GM12878 (cell line): Measurements from ENCODE around the gene DENND1A. TPM values are rescaled to one million over a fixed set of nuclear protein-coding genes. Genes with fewer than 3 reads are reported as not detected.

Experiments used
- ATAC-seq: fragments of 200-7000 bp; cut with Tn5 transposase; 3 replicates; pipeline ENCODE4 v1.9.1; 2020; ENCODE audit warnings: mild to moderate bottlenecking, moderate library complexity
- BruUV-seq: library from RNA; stranded (reverse); fragments of 400-500 nt; replicated peaks from 2 replicates; lab custom pipeline; 2021; lab: Mats Ljungman, UMichigan
- CTCF ChIA-PET: fragments of 300-600 bp; sonication (Branson Sonifier 250); formaldehyde crosslinking; extraction: SDS; loops from one replicate; lab custom pipeline; 2021; ENCODE audit warnings: inconsistent platforms; lab: Yijun Ruan, JAX
- POLR2A ChIA-PET: fragments of 350-600 bp; formaldehyde crosslinking; extraction: SDS; loops from one replicate; lab custom pipeline; 2021; ENCODE audit warnings: inconsistent platforms; lab: Charles Lee
- RAD21 ChIA-PET: fragments of 300-600 bp; sonication (Branson Sonifier 250); formaldehyde crosslinking; loops from one replicate; lab custom pipeline; 2023; ENCODE audit warnings: antibody characterized with exemption; ENCODE audit not compliant: unreplicated experiment; lab: Charles Lee
- SMC1A ChIA-PET: fragments of 300-600 bp; sonication (Branson Sonifier 250); formaldehyde crosslinking; loops from one replicate; lab custom pipeline; 2023; ENCODE audit not compliant: unreplicated experiment, uncharacterized antibody; lab: Charles Lee
- DNase-seq: peaks from one replicate; pipeline ENCODE4 v3.0.0-alpha.2; 2011; ENCODE audit warnings: low read depth, low spot score
- FAIRE-seq: peaks from 3 replicates; lab custom pipeline; 2011; peaks lifted over from hg19 to GRCh38; lab: Jason Lieb, UNC
- H2AFZ ChIP-seq: 2 replicates; pipeline ENCODE4 v1.6.0; 2011; ENCODE audit warnings: low read depth, low read length, control low read depth; ENCODE audit not compliant: control insufficient read depth
- H3K27ac ChIP-seq: 2 replicates; pipeline ENCODE4 v1.5.1; 2011; ENCODE audit warnings: control low read depth; ENCODE audit not compliant: control insufficient read depth, insufficient read depth
- H3K27me3 ChIP-seq, 2 experiments: replicated peaks in 1 of 2; 2 replicates each; pipeline versions ENCODE4 v1.6.0 to v1.6.1; 2011; ENCODE audit warnings: low read length in 1 of 2; ENCODE audit not compliant: control insufficient read depth in 2 of 2, insufficient read depth in 2 of 2
- H3K36me3 ChIP-seq, 2 experiments: 2 replicates each; pipeline ENCODE4 v1.5.1; 2011; ENCODE audit warnings: low read length in 1 of 2; ENCODE audit not compliant: control insufficient read depth in 2 of 2, insufficient read depth in 2 of 2
- H3K4me1 ChIP-seq: 2 replicates; pipeline ENCODE4 v1.6.1; 2011; ENCODE audit warnings: mild to moderate bottlenecking, low read length, moderate library complexity, mixed read lengths; ENCODE audit not compliant: control insufficient read depth, insufficient read depth
- H3K4me2 ChIP-seq: 2 replicates; pipeline ENCODE4 v1.6.0; 2011; ENCODE audit warnings: control low read depth; ENCODE audit not compliant: control insufficient read depth, insufficient read depth
- H3K4me3 ChIP-seq: fragments of 200-600 bp; sonication (generic); 2 replicates; pipeline ENCODE4 v1.5.1; 2016
- H3K79me2 ChIP-seq: 2 replicates; pipeline ENCODE4 v1.6.0; 2011; ENCODE audit warnings: low read length; ENCODE audit not compliant: control insufficient read depth, insufficient read depth
- H3K9ac ChIP-seq: 2 replicates; pipeline ENCODE4 v1.8.0; 2011; ENCODE audit warnings: low read length, control low read depth, mixed read lengths; ENCODE audit not compliant: control insufficient read depth, insufficient read depth
- H3K9me3 ChIP-seq: replicated peaks from 3 replicates; pipeline ENCODE4 v1.5.1; 2011; ENCODE audit warnings: mild to moderate bottlenecking, low read length; ENCODE audit not compliant: control insufficient read depth, insufficient read depth
- H4K20me1 ChIP-seq: 2 replicates; pipeline ENCODE4 v1.6.0; 2011; ENCODE audit not compliant: control insufficient read depth, insufficient read depth
- ATF3 ChIP-seq: IDR thresholded peaks from 2 replicates; pipeline ENCODE4 v1.6.1; 2011; ENCODE audit warnings: low read depth, mild to moderate bottlenecking, low read length, moderate library complexity, borderline replicate concordance; ENCODE audit errors: extremely low read depth
- DPF2 ChIP-seq: fragments of 450-650 bp; IDR thresholded peaks from 2 replicates; pipeline ENCODE4 v1.6.1; 2017; ENCODE audit warnings: mild to moderate bottlenecking
- IKZF1 ChIP-seq: fragments of 450-650 bp; conservative IDR thresholded peaks from 2 replicates; pipeline ENCODE4 v1.6.1; 2017; ENCODE audit warnings: antibody characterized with exemption, mild to moderate bottlenecking
- KAT2A ChIP-seq: conservative IDR thresholded peaks from 2 replicates; pipeline ENCODE4 v1.6.1; 2011; ENCODE audit warnings: low read depth, low read length; ENCODE audit not compliant: control insufficient read depth
- MTA3 ChIP-seq: IDR thresholded peaks from 2 replicates; pipeline ENCODE4 v1.6.1; 2012; ENCODE audit warnings: low read length, inconsistent platforms, borderline replicate concordance
- NFYA ChIP-seq: IDR thresholded peaks from 2 replicates; pipeline ENCODE4 v1.6.1; 2011; ENCODE audit warnings: low read depth, mild to moderate bottlenecking, low read length, improper control_type of control experiment, borderline replicate concordance
- NR2C1 ChIP-seq: fragments of 450-650 bp; IDR thresholded peaks from 2 replicates; pipeline ENCODE4 v1.6.1; 2017; ENCODE audit warnings: antibody characterized with exemption, mild to moderate bottlenecking, moderate library complexity
- NRF1 ChIP-seq: conservative IDR thresholded peaks from 2 replicates; pipeline ENCODE4 v1.6.1; 2011; ENCODE audit warnings: mild to moderate bottlenecking, low read depth, low read length, improper control_type of control experiment
- PKNOX1 ChIP-seq: fragments of 450-650 bp; IDR thresholded peaks from 2 replicates; pipeline ENCODE4 v1.6.1; 2016; ENCODE audit warnings: mild to moderate bottlenecking
- STAT1 ChIP-seq: fragments of 450-650 bp; conservative IDR thresholded peaks from 2 replicates; pipeline ENCODE4 v1.6.1; 2014; ENCODE audit warnings: antibody characterized with exemption, mild to moderate bottlenecking
- USF1 ChIP-seq: IDR thresholded peaks from 2 replicates; pipeline ENCODE4 v1.6.1; 2011; ENCODE audit warnings: borderline replicate concordance, low read depth, mild to moderate bottlenecking, moderate library complexity, mixed read lengths, low read length; ENCODE audit not compliant: insufficient read depth; ENCODE audit errors: extremely low read length
- WRNIP1 ChIP-seq: IDR thresholded peaks from 2 replicates; pipeline ENCODE4 v1.6.1; 2011; ENCODE audit warnings: low read depth, low read length, improper control_type of control experiment, borderline replicate concordance
- ZNF592 ChIP-seq: fragments of 450-650 bp; IDR thresholded peaks from 2 replicates; pipeline ENCODE4 v1.6.1; 2017; ENCODE audit warnings: mild to moderate bottlenecking, moderate library complexity
- WGBS: methylation state at CpG from one replicate; pipeline ENCODE4 v1.1.6; 2016; ENCODE audit warnings: low lambda C conversion rate; ENCODE audit not compliant: insufficient replicate concordance, insufficient coverage; ENCODE audit errors: missing lambda C conversion rate; 5-methylcytosine and 5-hydroxymethylcytosine counted together
- in situ Hi-C: fragments of 300-500 bp; cut with MboI; formaldehyde crosslinking; loops from 9 replicates; pipeline ENCODE4 v1.14.3; 2018; ENCODE audit warnings: mixed read lengths
- intact Hi-C: fragments of 100-400 bp; cut with micrococcal nuclease; formaldehyde crosslinking; loops from one replicate; pipeline ENCODE4 v1.14.2; 2022; ENCODE audit not compliant: unreplicated experiment
- polyA plus RNA-seq, 11 experiments: library from polyadenylated mRNA; depleted of rRNA in 4 of 11; unstranded in 6 of 11; stranded (reverse) in 5 of 11; fragments of >200 nt; fragmentation: Nextera tagmentation in 4 of 11; fragmentation: Illumina TruSeq in 1 of 11; extraction: Ambion mirVana in 4 of 11; extraction: Trizol in 1 of 11; gene quantifications; 1 replicate in 1 of 11; 2 replicates in 10 of 11; pipeline versions ENCODE4 v1.2.1 to v1.2.3, GENCODE V29; 2011 to 2016; ENCODE audit warnings: inconsistent platforms in 2 of 11, missing spikeins in 2 of 11, low read depth in 1 of 11
- total RNA-seq, 4 experiments: library from RNA; depleted of rRNA in 3 of 4; stranded (reverse); fragments of >200 nt in 3 of 4; fragmentation: Illumina TruSeq in 1 of 4; extraction: Trizol in 1 of 4; gene quantifications; 2 replicates each; pipeline versions ENCODE4 v1.2.1 to v1.2.3, GENCODE V29; 2013 to 2021

DENND1A gene
- total and polyA plus RNA-seq, 10 of the 15 experiments (the other 5 are each of a cell fraction or from before 2014, with no cell fraction given): 14.1 to 48.6 (median 35.2) TPM

- no peak overlapping the region for H3K4me3 ChIP-seq
- no peaks in the 10 kb centered on the region for H3K27me3 ChIP-seq
- no peak for DNase-seq
- H2AFZ ChIP-seq: no peak overlapping the region
- ATAC-seq: peak; percentile 64
- no peak overlapping the region for H3K4me2 ChIP-seq
- intact Hi-C loops: no loop called here
- CTCF ChIA-PET: interaction anchor here (0.6 to 3.7 kb wide), 8 partner anchors 9 to 59 kb away, joined by 3 to 16 read pairs (median 3); no protein-coding TSS in a partner anchor
- no peaks in the 10 kb centered on the region for H4K20me1 ChIP-seq
- no peaks in the 10 kb centered on the region; the same call in 1 of the 2 replicates for H3K79me2 ChIP-seq
- no peak overlapping the region for H3K27ac ChIP-seq
- WGBS: 87% methylated on average over 8 of the region's 8 CpGs
- peaks cover 3% of the 10 kb centered on the region for H3K4me1 ChIP-seq
- RAD21 ChIA-PET: interaction anchor here (0.8 to 1.9 kb wide), 11 partner anchors 21 to 221 kb away, joined by 3 to 7 read pairs (median 3); no protein-coding TSS in a partner anchor
- H3K9me3 ChIP-seq: no peaks in the 10 kb centered on the region
- BruUV-seq: no TSS peak
- POLR2A ChIA-PET: interaction anchor here (1.0 to 1.4 kb wide), 3 partner anchors 19 to 22 kb away, joined by 3 read pairs; no protein-coding TSS in a partner anchor
- H3K9ac ChIP-seq: no peak overlapping the region
- H3K36me3 ChIP-seq: no peaks in the 10 kb centered on the region
- FAIRE-seq: no peak
- SMC1A ChIA-PET: interaction anchor here (0.9 to 5.8 kb wide), 16 partner anchors 12 to 265 kb away, joined by 3 to 44 read pairs (median 4); no protein-coding TSS in a partner anchor
- in situ Hi-C loops: no loop called here
- TF ChIP-seq MTA3 (no peak), ATF3 (no peak), KAT2A (no peak), NR2C1 (no peak), PKNOX1 (peak; percentile 73), USF1 (no peak), ZNF592 (no peak), STAT1 (no peak), NRF1 (no peak), DPF2 (peak; percentile 27; the same call in 1 of the 2 replicates), IKZF1 (peak; percentile 59; the same call in 1 of the 2 replicates), WRNIP1 (no peak), NFYA (no peak)
Observed at GRCh38 chr9:123775289-123776284, 154.3 kb downstream of the DENND1A start.
